Smooth muscle cell (in vitro differentiated cells): ENCODE results near the gene DUSP8. TPM values are rescaled to one million over a fixed set of nuclear protein-coding genes. Genes with fewer than 3 reads are reported as not detected.

Experiments
- DNase-seq: peaks from one replicate; lab custom pipeline; 2025; ENCODE audit not compliant: unreplicated experiment; lab: John Stamatoyannopoulos, UW
- H2AFZ ChIP-seq: fragments of 200-600 bp; sonication (generic); 2 replicates; pipeline ENCODE4 v1.6.0; 2016; ENCODE audit warnings: antibody characterized with exemption, low read depth, mild to moderate bottlenecking
- H3F3A ChIP-seq: fragments of 200-600 bp; sonication (generic); 2 replicates; pipeline ENCODE4 v1.6.0; 2017; ENCODE audit warnings: antibody characterized with exemption, low read depth
- H3K27ac ChIP-seq: fragments of 200-600 bp; sonication (generic); 2 replicates; pipeline ENCODE4 v1.5.1; 2016; ENCODE audit warnings: low read depth, mild to moderate bottlenecking
- H3K27me3 ChIP-seq: fragments of 200-600 bp; sonication (generic); 2 replicates; pipeline ENCODE4 v1.6.1; 2016; ENCODE audit warnings: low read depth, mild to moderate bottlenecking
- H3K36me3 ChIP-seq: fragments of 200-600 bp; sonication (generic); 2 replicates; pipeline ENCODE4 v1.5.1; 2016; ENCODE audit warnings: low read depth
- H3K4me1 ChIP-seq: fragments of 200-600 bp; sonication (generic); 2 replicates; pipeline ENCODE4 v1.5.1; 2016; ENCODE audit warnings: low read depth
- H3K4me2 ChIP-seq: fragments of 200-600 bp; sonication (generic); 2 replicates; pipeline ENCODE4 v1.6.0; 2016; ENCODE audit warnings: mild to moderate bottlenecking
- H3K4me3 ChIP-seq: fragments of 200-600 bp; sonication (generic); 2 replicates; pipeline ENCODE4 v1.5.1; 2016; ENCODE audit warnings: mild to moderate bottlenecking
- H3K79me2 ChIP-seq: fragments of 200-600 bp; sonication (generic); 2 replicates; pipeline ENCODE4 v1.6.0; 2016; ENCODE audit warnings: low read depth, mild to moderate bottlenecking
- H3K9ac ChIP-seq: fragments of 200-600 bp; sonication (generic); 2 replicates; pipeline ENCODE4 v1.6.0; 2016; ENCODE audit warnings: low read depth
- H3K9me3 ChIP-seq: fragments of 200-600 bp; sonication (generic); replicated peaks from 2 replicates; pipeline ENCODE4 v1.5.1; 2016; ENCODE audit warnings: low read depth
- H4K20me1 ChIP-seq: fragments of 200-600 bp; sonication (generic); 2 replicates; pipeline ENCODE4 v1.6.0; 2016; ENCODE audit warnings: low read depth
- CTCF ChIP-seq: fragments of 200-600 bp; sonication (generic); IDR thresholded peaks from 2 replicates; pipeline ENCODE4 v1.5.1; 2017; ENCODE audit warnings: borderline replicate concordance, mild to moderate bottlenecking, antibody characterized with exemption; ENCODE audit not compliant: insufficient read depth, poor library complexity, severe bottlenecking
- WGBS: methylation state at CpG from one replicate; pipeline ENCODE4 v1.1.7; 2016; ENCODE audit warnings: low lambda C conversion rate; 5-methylcytosine and 5-hydroxymethylcytosine counted together
- polyA plus RNA-seq: library from polyadenylated mRNA; unstranded; fragments of >200 nt; fragmentation: Nextera tagmentation; extraction: Ambion mirVana; gene quantifications from 2 replicates; pipeline ENCODE4 v1.2.1, GENCODE V29; 2016
- total RNA-seq: library from RNA; depleted of rRNA; stranded (reverse); fragments of >200 nt; gene quantifications from 2 replicates; pipeline ENCODE4 v1.2.3, GENCODE V29; 2014

DUSP8 gene
- total and polyA plus RNA-seq, 2 experiments from 2014 or later = 5.0 to 6.3 TPM

DNA sequence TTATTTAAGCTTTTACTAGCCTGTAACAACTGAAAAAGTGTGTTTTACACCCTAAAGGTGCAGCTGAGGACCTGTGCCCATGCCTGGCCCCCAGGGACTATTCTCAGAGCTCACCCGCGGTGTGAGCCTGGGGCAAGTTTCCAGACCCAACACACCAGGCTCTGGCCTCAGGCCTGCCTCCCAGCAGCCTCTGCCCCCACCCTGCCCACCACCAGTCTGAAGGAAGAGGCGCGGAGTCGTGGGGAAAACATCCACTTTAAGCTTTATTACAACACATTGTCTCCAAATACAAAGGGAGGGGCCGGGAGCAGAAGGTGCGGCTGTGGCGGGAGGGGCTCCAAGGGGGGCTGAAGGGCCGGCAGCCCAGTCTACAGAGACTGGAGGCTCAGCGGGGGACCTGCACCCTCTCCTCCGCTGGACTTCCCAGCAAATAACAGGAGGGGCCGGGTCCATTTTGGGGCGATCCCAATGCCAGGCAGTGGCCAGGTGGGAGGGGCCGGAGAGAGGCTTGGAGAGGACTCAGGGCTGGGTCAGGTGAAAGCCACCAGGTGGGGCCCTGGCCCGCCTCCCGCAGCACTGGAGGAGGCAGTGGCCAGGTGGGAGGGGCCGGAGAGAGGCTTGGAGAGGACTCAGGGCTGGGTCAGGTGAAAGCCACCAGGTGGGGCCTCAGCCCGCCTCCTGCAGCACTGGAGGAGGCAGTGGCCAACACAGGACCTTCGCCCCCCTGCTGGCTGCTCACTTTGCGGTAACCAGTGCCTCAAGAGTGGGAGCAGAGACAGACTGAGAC, 18.1 kb downstream of the DUSP8 start:
- no peak overlapping the region for H3K9ac ChIP-seq
- no peak overlapping the region for H3K27ac ChIP-seq
- H3K4me2 ChIP-seq = no peak overlapping the region
- H3K9me3 ChIP-seq = no peaks in the 10 kb centered on the region
- H3K79me2 ChIP-seq = no peaks in the 10 kb centered on the region
- no peaks in the 10 kb centered on the region for H3F3A ChIP-seq
- H3K4me1 ChIP-seq = peaks cover 8% of the 10 kb centered on the region
- H3K27me3 ChIP-seq = peaks cover 8% of the 10 kb centered on the region
- no peak overlapping the region for H3K4me3 ChIP-seq
- H4K20me1 ChIP-seq = peaks cover 23% of the 10 kb centered on the region
- TF ChIP-seq CTCF = no peak
- no peak overlapping the region for H2AFZ ChIP-seq
- H3K36me3 ChIP-seq = no peaks in the 10 kb centered on the region
- DNase-seq = no peak
- 44% methylated on average over 18 of the region's 20 CpGs for WGBS

GRCh38 chr11:1549338-1550330, 22.4 kb downstream of the DUSP8 start:
- 85% methylated on average over 13 of the region's 13 CpGs for WGBS
- no peak overlapping the region for H3K4me3 ChIP-seq

DNA sequence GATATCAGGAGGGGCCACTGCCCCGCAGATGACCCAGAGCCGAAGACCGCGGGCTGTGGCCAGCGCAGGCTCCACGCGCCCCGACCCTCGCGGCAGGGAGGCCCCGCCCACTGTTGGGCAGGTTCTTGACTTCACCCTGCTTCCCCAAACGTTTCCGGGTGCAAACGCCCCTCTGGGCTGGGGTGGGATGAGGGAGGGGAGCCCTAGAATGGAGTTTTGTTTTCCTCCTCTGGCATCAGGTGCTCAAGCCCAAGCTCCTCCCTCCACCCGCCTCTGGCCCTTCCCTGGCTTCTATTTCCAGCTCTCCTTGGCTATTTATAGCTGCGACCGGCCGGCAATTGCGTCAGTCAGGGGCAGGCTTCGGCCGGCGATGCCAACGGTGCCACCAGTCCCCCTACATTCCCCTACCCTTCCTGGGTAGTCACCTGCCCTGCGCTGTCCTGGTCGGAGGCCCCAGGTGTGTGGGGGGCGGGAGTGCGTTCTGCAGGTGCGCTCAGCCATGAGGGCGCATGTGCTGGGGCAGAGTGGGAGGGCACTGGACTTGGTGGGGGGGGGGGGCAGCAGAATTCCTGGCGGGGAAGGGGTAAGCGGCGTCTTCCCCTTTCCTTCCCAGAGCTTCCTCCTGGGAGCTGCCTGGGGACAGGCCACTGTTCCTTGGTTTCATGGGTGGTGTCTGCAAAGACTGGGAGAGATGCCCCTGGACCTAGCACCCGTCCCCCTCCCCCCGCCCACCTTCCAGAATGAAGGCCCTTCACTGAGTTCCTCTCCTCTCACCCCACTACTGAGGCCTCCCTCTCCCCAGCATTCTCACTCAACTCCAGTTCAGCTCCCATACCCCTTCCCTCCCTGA, 23.6 kb downstream of the DUSP8 start:
- peak overlapping the region; percentile 59 for H3K4me2 ChIP-seq
- peaks cover 58% of the 10 kb centered on the region for H3K27me3 ChIP-seq
- H2AFZ ChIP-seq = no peak overlapping the region
- H3K9ac ChIP-seq = no peak overlapping the region
- no peaks in the 10 kb centered on the region for H3K9me3 ChIP-seq
- DNase-seq = no peak
- H3K36me3 ChIP-seq = no peaks in the 10 kb centered on the region
- no peak overlapping the region for H3K27ac ChIP-seq
- H3F3A ChIP-seq = no peaks in the 10 kb centered on the region
- TF ChIP-seq CTCF = no peak
- no peaks in the 10 kb centered on the region for H3K79me2 ChIP-seq
- H4K20me1 ChIP-seq = no peaks in the 10 kb centered on the region
- 13% methylated on average over 20 of the region's 34 CpGs for WGBS
- H3K4me3 ChIP-seq = peak overlapping the region; percentile 3
- peaks cover 7% of the 10 kb centered on the region for H3K4me1 ChIP-seq

More at GRCh38 chr11:1549338-1550330, 22.4 kb downstream of the DUSP8 start:
- Histone ChIP-seq H3K27ac (no peak overlapping the region), H2AFZ (no peak overlapping the region), H3K36me3 (no peaks in the 10 kb centered on the region), H3K4me2 (no peak overlapping the region), H3K79me2 (no peaks in the 10 kb centered on the region), H4K20me1 (peaks cover 6% of the 10 kb centered on the region), H3K4me1 (peaks cover 7% of the 10 kb centered on the region), H3K9ac (no peak overlapping the region), H3K9me3 (no peaks in the 10 kb centered on the region), H3F3A (no peaks in the 10 kb centered on the region), H3K27me3 (peaks cover 51% of the 10 kb centered on the region)
- no peak for DNase-seq
- no peak for TF ChIP-seq CTCF
